Stimulated activated CD8-positive, alpha-beta memory T cell treated with anti-CD3 and anti-CD28 coated beads, Interleukin-4, amount 100 ng/mL, for 1 hour (primary cell): Measurements from ENCODE around the gene DDR1.
A peak's percentile ranks its signal among the peaks of the same experiment; 100 is the strongest.
"Not testable (repeated sequence)": the region's sequence is repeated elsewhere in the genome, so short reads cannot be mapped to it uniquely, and the experiment has no call there.

ENCODE experiments used
- DNase-seq, 2 donors: peaks; one replicate each; pipeline ENCODE4 v3.0.0-alpha.2; 2020; ENCODE audit warnings: low read depth in 2 of 2, low spot score in 1 of 2

The DDR1 gene

GRCh38 chr6:30893001-30893591 is 8.8 kb downstream of the DDR1 start:
- DNase-seq: no peak

- DNase-seq: no peak
Observed at GRCh38 chr6:30893666-30894065, 9.3 kb downstream of the DDR1 start.

- no peak for DNase-seq
Observed at GRCh38 chr6:30894381-30894780, 10.1 kb downstream of the DDR1 start.

- DNase-seq: no peak
Observed at GRCh38 chr6:30894935-30895334, 10.6 kb downstream of the DDR1 start.

GRCh38 chr6:30895343-30895742 is 11.0 kb downstream of the DDR1 start:
- no peak for DNase-seq

GRCh38 chr6:30896541-30896940 is 12.2 kb downstream of the DDR1 start:
- no peak for DNase-seq

- DNase-seq: no peak
Observed at GRCh38 chr6:30897882-30898281, 13.6 kb downstream of the DDR1 start.

GRCh38 chr6:30898750-30899360 is 14.5 kb downstream of the DDR1 start:
- DNase-seq: no peak

GRCh38 chr6:30900863-30901417 is 16.6 kb downstream of the DDR1 start:
- no peak for DNase-seq

GRCh38 chr6:30901436-30901835 is 17.1 kb downstream of the DDR1 start:
- no peak for DNase-seq

GRCh38 chr6:30902196-30902595 is 17.9 kb downstream of the DDR1 start:
- not testable (repeated sequence) for DNase-seq

- DNase-seq: no peak
Observed at GRCh38 chr6:30902709-30903108, 18.4 kb downstream of the DDR1 start.

- no peak for DNase-seq
Observed at GRCh38 chr6:30903236-30903635, 18.9 kb downstream of the DDR1 start.

- not testable (repeated sequence) for DNase-seq
Observed at GRCh38 chr6:30907290-30907757, 23.0 kb downstream of the DDR1 start.

- DNase-seq: peak; percentile 80 to 87
Observed at GRCh38 chr6:30907758-30908591, 23.7 kb downstream of the DDR1 start, which contains the start of gene GTF2H4. Gene GTF2H4, plus strand, starts transcription at chr6:30908207.

GRCh38 chr6:30908700-30909099 is 24.4 kb downstream of the DDR1 start:
- no peak for DNase-seq

- DNase-seq: not testable (repeated sequence)
Observed at GRCh38 chr6:30910473-30910872, 26.2 kb downstream of the DDR1 start.

GRCh38 chr6:30912746-30913520 is 28.6 kb downstream of the DDR1 start:
- DNase-seq: no peak

GRCh38 chr6:30913721-30914075 is 29.4 kb downstream of the DDR1 start:
- DNase-seq: no peak

- peak; percentile 60 to 67 for DNase-seq
Observed at GRCh38 chr6:30914076-30914853, 29.9 kb downstream of the DDR1 start, which contains the start of gene VARS2. Gene VARS2, plus strand, starts transcription at chr6:30914238. Its CDS starts 599 bp downstream, at chr6:30914837.
